GM19397 (cell line): ENCODE data around the gene HLF.

Source experiments
- ATAC-seq: cut with Tn5 transposase; IDR thresholded peaks from one replicate; pipeline ENCODE4 v1.9.1; 2021; ENCODE audit warnings: mild to moderate bottlenecking, moderate library complexity; ENCODE audit not compliant: unreplicated experiment

HLF gene

DNA sequence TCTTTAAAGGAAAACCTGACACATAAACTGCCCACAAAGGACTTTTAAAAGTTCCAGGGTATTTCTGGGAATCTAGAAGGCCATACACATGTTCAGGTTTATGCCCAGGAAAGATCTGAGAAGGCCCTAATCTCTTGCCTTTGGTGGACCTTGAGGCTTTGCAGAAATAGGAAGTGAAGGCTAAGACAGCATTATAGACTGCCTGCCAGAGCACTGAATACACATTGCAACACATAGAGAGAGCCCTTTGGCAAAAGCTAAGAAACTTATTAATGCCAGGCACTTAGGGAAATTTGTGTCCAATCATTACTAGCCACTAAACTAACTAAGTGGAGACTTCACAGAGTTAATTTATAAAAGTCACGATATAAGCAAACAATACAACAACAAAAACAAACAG is 86.5 kb downstream of the HLF start:
- ATAC-seq: no peak

- no peak for ATAC-seq
These were observed 89.2 kb downstream of the HLF start for GRCh38 chr17:55354010-55354409.

DNA sequence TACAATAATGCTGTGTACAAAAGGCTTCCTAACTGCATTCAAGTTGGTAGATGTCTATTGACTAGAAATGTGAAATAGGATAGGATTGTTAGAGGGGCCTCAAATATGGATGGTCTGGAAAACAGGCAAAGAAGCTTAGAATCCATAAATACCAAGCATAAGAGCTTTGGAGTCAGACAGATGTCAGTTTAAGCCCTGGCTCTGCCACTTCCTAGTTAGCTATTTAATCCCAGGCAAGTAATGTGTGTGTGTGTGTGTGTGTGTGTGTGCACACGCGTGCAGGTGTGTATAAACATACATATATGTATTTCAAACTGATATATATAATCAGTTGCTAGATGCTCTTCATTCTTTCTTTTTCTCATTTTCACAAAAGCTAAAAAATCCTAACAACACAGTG is 90.2 kb downstream of the HLF start:
- ATAC-seq: no peak

DNA sequence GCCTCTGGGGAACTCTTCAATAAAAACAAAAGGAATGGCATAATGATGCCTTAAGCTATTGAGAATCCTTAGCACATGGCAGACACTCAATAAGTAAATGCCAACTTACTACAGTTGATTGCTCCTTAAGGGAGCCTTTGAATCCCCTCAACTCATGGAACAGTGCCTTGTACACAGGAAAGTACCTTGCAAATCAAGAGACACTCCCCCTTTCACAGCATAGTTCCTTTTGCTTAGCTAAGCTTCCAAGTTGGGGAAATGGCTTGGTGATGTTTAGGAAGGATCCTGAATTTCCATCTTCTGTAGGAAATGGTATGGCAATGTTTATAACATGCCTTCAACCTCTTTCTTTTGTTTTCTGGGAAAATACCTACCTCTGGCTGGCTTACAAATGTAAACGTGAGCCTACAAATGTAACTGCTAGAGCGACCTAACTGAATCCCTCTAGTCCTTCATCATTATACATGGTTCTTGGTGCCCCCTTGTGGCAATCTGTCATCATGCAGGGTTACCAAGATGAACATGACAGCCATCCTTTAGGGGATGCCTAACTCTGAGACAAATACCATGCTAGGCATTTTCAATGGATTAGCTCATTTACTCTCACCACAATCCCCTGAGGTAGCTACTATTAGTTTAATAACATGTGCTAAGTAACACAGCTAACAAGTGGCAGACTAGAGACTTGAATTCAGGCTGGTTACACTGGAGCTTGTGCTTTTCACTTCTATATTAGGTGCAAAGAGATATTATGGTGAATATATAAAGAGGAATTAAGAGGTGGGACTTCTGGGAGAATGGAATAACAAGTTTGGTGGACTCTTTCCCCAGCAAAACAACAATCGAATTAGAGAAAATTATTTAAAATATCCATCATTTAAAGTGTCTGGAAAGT is 91.9 kb downstream of the HLF start:
- ATAC-seq: peak; percentile 95

- ATAC-seq: no peak
These were observed 96.2 kb downstream of the HLF start for GRCh38 chr17:55360971-55361370.

- ATAC-seq: no peak
These were observed 98.3 kb downstream of the HLF start for GRCh38 chr17:55363033-55363432.

GRCh38 chr17:55366020-55366481 is 101.3 kb downstream of the HLF start:
- ATAC-seq: no peak

- ATAC-seq: no peak
These were observed 103.9 kb downstream of the HLF start for GRCh38 chr17:55368706-55369105.
